Nephron progenitor cell (in vitro differentiated cells): ENCODE data around the gene NUP62.
A peak's percentile ranks its signal among the peaks of the same experiment; 100 is the strongest.

ENCODE experiments used
- DNase-seq: peaks from one replicate; pipeline ENCODE4 v3.0.0; 2021
- H3K27ac Mint-ChIP-seq: 2 replicates; pipeline ENCODE4 v1.8.0; 2021; ENCODE audit warnings: mild to moderate bottlenecking, moderate library complexity, mixed read lengths
- H3K27me3 Mint-ChIP-seq: 2 replicates; pipeline ENCODE4 v1.8.0; 2021; ENCODE audit warnings: mild to moderate bottlenecking, low read depth, mixed read lengths; ENCODE audit not compliant: poor library complexity
- H3K36me3 Mint-ChIP-seq: 2 replicates; pipeline ENCODE4 v1.8.0; 2021; ENCODE audit warnings: low read depth, mixed read lengths
- H3K4me1 Mint-ChIP-seq: 2 replicates; pipeline ENCODE4 v1.8.0; 2021; ENCODE audit warnings: mixed read lengths
- H3K4me3 Mint-ChIP-seq: 2 replicates; pipeline ENCODE4 v1.8.0; 2021; ENCODE audit warnings: mild to moderate bottlenecking, moderate library complexity, mixed read lengths
- H3K9me3 Mint-ChIP-seq: 2 replicates; pipeline ENCODE4 v1.8.0; 2021; ENCODE audit warnings: mild to moderate bottlenecking, moderate library complexity, mixed read lengths
- CTCF ChIP-seq: fragments of 200-600 bp; sonication (generic); IDR thresholded peaks from 2 replicates; pipeline ENCODE4 v1.5.0; 2021; ENCODE audit warnings: antibody characterized with exemption

Gene NUP62

GRCh38 chr19:49952906-49953305, 23.6 kb upstream of the NUP62 start:
- no peak for DNase-seq
- Mint-ChIP-seq H3K9me3 (peaks cover 3% of the 10 kb centered on the region), H3K4me3 (no peak overlapping the region), H3K4me1 (peaks cover 73% of the 10 kb centered on the region), H3K27ac (no peak overlapping the region), H3K36me3 (no peaks in the 10 kb centered on the region), H3K27me3 (peaks cover 12% of the 10 kb centered on the region)
- no peak for TF ChIP-seq CTCF

DNA sequence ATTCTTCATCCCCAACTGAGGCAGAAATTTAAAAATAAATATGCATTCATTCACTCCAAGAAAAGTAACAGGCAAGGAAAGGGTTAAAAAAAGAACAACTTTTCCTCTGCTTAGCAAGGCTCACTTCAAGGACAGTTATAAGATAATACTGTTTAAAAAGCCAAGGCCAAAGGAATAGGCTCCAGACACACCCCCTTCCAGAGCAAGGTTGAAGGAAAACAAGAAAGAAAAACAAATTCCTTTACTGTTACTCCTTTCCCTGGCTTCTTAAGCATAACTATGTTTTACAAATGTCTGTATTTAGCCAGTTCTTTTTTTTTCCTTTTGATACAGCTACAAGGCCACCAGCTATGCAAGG, 23.2 kb upstream of the NUP62 start:
- H3K4me1 Mint-ChIP-seq: peaks cover 75% of the 10 kb centered on the region
- H3K27ac Mint-ChIP-seq: no peak overlapping the region
- no peak for DNase-seq
- H3K4me3 Mint-ChIP-seq: no peak overlapping the region
- H3K36me3 Mint-ChIP-seq: no peaks in the 10 kb centered on the region
- H3K27me3 Mint-ChIP-seq: peaks cover 10% of the 10 kb centered on the region
- no peak for TF ChIP-seq CTCF
- H3K9me3 Mint-ChIP-seq: peaks cover 3% of the 10 kb centered on the region

GRCh38 chr19:49951806-49952478, 22.6 kb upstream of the NUP62 start:
- H3K4me3 Mint-ChIP-seq: no peak overlapping the region
- H3K36me3 Mint-ChIP-seq: no peaks in the 10 kb centered on the region
- H3K9me3 Mint-ChIP-seq: peaks cover 3% of the 10 kb centered on the region
- peaks cover 10% of the 10 kb centered on the region for H3K27me3 Mint-ChIP-seq
- H3K27ac Mint-ChIP-seq: no peak overlapping the region
- DNase-seq: no peak
- H3K4me1 Mint-ChIP-seq: peaks cover 75% of the 10 kb centered on the region
- no peak for TF ChIP-seq CTCF

DNA sequence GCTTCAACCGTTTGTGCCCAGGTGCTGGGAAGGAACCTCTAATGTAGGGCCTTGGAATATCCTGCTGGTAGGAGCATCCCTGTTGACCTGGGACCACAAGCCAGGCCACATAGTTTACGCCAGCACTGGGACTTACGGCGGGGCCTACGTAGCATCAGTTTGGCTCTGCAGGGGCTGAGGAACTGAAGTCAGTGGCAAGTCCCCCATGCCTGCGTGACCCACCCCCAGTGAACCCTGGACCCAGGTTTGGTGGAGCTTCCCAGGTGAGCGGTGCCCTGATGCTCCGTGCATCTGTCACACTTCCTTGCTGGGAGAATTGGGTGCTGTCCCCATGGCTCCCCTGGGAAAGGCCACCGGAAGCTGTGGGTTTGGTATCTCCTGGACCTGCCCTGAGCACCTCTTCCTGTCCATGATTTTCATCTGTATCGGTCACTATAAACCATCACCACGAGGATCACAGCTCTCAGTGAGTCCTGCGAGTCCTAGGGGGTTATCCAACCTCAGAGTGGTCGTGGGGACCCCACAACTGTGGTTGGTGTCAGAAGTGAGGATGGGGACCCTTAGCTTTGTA, 21.7 kb upstream of the NUP62 start:
- DNase-seq: no peak
- no peak for TF ChIP-seq CTCF
- Mint-ChIP-seq H3K27me3 (peaks cover 10% of the 10 kb centered on the region), H3K36me3 (no peaks in the 10 kb centered on the region), H3K9me3 (peaks cover 3% of the 10 kb centered on the region), H3K4me1 (peaks cover 68% of the 10 kb centered on the region), H3K4me3 (peak overlapping the region; percentile 6), H3K27ac (no peak overlapping the region)

DNA sequence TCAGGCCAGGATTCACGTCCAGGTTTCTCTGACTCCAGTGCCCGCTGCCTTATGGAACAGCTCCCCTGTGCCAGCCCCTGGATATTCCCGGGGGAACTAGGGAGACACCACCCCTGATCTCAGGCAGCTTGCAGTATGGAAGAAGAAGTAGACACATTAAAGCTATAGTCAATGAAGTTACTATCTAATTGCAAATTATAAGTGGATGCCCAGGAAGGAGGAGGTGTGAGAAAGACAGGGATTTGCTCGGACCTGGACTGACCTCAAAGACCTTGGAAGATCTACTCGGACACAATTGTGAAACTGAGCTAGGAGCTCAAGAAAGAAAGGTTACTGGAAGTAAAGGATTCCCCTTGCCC, 21.3 kb upstream of the NUP62 start:
- Mint-ChIP-seq H3K4me1 (peaks cover 65% of the 10 kb centered on the region), H3K4me3 (no peak overlapping the region), H3K36me3 (no peaks in the 10 kb centered on the region), H3K27ac (peak overlapping the region; percentile 29), H3K9me3 (peaks cover 3% of the 10 kb centered on the region), H3K27me3 (peaks cover 10% of the 10 kb centered on the region)
- no peak for DNase-seq
- TF ChIP-seq CTCF: no peak
